NT2/D1 (cell line): ENCODE results near the gene STOML1.

Experiments
- SUZ12 ChIP-seq: IDR thresholded peaks from 2 replicates; pipeline ENCODE4 v1.6.1; 2011; ENCODE audit not compliant: insufficient read length, insufficient read depth; ENCODE audit errors: extremely low read depth
- YY1 ChIP-seq: IDR thresholded peaks from 2 replicates; pipeline ENCODE4 v1.6.1; 2011; ENCODE audit not compliant: insufficient read length, insufficient read depth
- ZNF274 ChIP-seq: IDR thresholded peaks from 2 replicates; pipeline ENCODE4 v1.6.1; 2011; ENCODE audit warnings: mild to moderate bottlenecking, low read depth, low read length

GRCh38 chr15:74036271-74037170, 44.4 kb upstream of the STOML1 start:
- TF ChIP-seq ZNF274 = no peak
- no peak for TF ChIP-seq YY1
- no peak for TF ChIP-seq SUZ12
